Ishikawa (cell line): Measurements from ENCODE around the gene ZBTB7C.

Experiments used
- CEBPB ChIP-seq: IDR thresholded peaks from 2 replicates; pipeline ENCODE4 v1.6.1; 2012
- CREB1 ChIP-seq: IDR thresholded peaks from 2 replicates; pipeline ENCODE4 v1.6.1; 2012; ENCODE audit warnings: low read depth
- EGR1 ChIP-seq: IDR thresholded peaks from 2 replicates; pipeline ENCODE4 v1.6.1; 2012
- EP300 ChIP-seq: IDR thresholded peaks from 2 replicates; pipeline ENCODE4 v1.6.1; 2012; ENCODE audit warnings: borderline replicate concordance
- FOXM1 ChIP-seq: IDR thresholded peaks from 2 replicates; pipeline ENCODE4 v1.6.1; 2012; ENCODE audit warnings: low read depth, borderline replicate concordance
- MAX ChIP-seq: IDR thresholded peaks from 2 replicates; pipeline ENCODE4 v1.6.1; 2012
- NFIC ChIP-seq: IDR thresholded peaks from 2 replicates; pipeline ENCODE4 v1.6.1; 2012
- RAD21 ChIP-seq: IDR thresholded peaks from 2 replicates; pipeline ENCODE4 v1.6.1; 2012; ENCODE audit warnings: low read depth
- REST ChIP-seq: IDR thresholded peaks from 2 replicates; pipeline ENCODE4 v1.6.1; 2012; ENCODE audit warnings: low read depth, mild to moderate bottlenecking
- TAF1 ChIP-seq: IDR thresholded peaks from 2 replicates; pipeline ENCODE4 v1.6.1; 2012; ENCODE audit warnings: low read depth, mild to moderate bottlenecking
- TCF12 ChIP-seq: IDR thresholded peaks from 2 replicates; pipeline ENCODE4 v1.6.1; 2012; ENCODE audit warnings: low read depth
- TEAD4 ChIP-seq: IDR thresholded peaks from 2 replicates; pipeline ENCODE4 v1.6.1; 2012
- YY1 ChIP-seq: IDR thresholded peaks from 2 replicates; pipeline ENCODE4 v1.6.1; 2012; ENCODE audit warnings: low read depth
- ZBTB7A ChIP-seq: IDR thresholded peaks from 2 replicates; pipeline ENCODE4 v1.6.1; 2012; ENCODE audit warnings: low read depth
- TF ChIP-seq, protein P1 (sequence below): IDR thresholded peaks from 2 replicates; pipeline ENCODE4 v1.6.1; 2012

ZBTB7C gene

DNA sequence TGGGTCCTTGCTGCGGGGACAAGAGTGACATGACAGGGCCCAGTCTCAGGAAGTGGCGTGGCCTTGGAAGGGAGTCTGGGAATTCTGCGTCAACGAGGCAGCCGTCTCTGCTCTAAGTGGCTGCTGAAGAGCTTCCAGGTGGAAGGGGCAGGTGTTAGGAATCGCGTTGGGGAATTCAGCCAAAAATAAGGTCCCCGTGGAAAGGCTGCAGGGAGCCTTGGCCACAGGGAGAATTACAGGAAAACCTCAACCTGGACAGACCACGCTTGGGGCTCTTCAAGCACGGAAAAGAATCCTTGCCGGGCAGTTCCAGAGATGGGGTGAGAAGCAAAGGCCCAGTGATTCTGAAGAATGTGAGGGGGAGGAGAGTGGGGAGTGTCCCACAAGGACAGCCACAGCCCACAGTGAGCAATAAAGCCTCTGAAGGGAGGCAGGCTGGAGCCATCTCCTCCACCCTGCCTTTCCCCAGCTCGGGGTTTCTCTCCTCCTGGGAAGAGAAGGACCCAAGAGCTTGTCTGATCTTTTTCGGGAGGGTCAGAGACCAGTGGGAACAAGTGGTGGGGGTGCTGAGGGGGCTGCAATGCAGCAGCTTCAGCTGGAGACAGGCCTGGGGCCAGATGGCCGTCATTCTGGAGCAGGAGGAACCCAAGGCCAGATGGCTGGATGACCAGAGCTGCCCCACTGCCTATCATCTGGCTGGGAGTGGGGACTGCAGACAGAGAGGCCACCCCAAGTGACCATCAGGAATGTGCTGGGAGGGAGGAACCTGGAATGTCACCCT is 372.4 kb downstream of the ZBTB7C start:
- peak; percentile 41; the same call in 1 of the 2 replicates for TF ChIP-seq EGR1
- 0 out of 2 replicates have a peak, but pooled peaks have one; percentile 4 for TF ChIP-seq ZBTB7A
- peak; percentile 67 for TF ChIP-seq TEAD4
- no peak for TF ChIP-seq REST
- no peak for TF ChIP-seq CREB1
- TF ChIP-seq CEBPB = no peak
- TF ChIP-seq TCF12 = no peak
- TF ChIP-seq EP300 = no peak
- TF ChIP-seq MAX = peak; percentile 30; the same call in 1 of the 2 replicates

DNA sequence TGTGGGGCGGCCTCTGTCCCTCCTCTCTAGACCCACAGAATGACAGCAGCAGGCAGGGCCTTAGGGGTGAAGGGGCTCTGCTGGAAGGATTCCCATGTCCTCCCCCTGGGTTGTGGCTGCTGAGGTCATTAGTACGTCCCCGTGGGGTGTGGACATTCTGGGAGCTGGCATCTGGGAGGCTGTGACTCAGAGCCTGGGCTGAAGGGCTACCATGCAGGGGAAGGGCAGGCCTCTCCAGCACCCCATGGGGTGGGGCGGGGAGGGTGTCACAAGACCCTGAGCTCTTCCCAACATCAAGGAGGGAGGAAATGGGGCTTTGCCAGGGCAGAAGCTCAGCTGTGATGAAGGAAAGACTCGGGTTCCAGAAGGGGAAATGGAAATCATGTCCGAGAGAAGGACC is 373.0 kb downstream of the ZBTB7C start:
- TF ChIP-seq FOXM1 (no peak), ZBTB7A (0 out of 2 replicates have a peak, but pooled peaks have one; percentile 9)
- TF ChIP-seq, protein P1, sequence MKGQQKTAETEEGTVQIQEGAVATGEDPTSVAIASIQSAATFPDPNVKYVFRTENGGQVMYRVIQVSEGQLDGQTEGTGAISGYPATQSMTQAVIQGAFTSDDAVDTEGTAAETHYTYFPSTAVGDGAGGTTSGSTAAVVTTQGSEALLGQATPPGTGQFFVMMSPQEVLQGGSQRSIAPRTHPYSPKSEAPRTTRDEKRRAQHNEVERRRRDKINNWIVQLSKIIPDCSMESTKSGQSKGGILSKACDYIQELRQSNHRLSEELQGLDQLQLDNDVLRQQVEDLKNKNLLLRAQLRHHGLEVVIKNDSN = no peak

GRCh38 chr18:48035556-48035860 is 373.7 kb downstream of the ZBTB7C start:
- TF ChIP-seq, protein P1 = no peak
- TF ChIP-seq TAF1 = no peak
- no peak for TF ChIP-seq RAD21
- TF ChIP-seq NFIC = no peak

GRCh38 chr18:48034651-48035555 is 374.3 kb downstream of the ZBTB7C start:
- no peak for TF ChIP-seq CEBPB
- TF ChIP-seq FOXM1 = no peak

DNA sequence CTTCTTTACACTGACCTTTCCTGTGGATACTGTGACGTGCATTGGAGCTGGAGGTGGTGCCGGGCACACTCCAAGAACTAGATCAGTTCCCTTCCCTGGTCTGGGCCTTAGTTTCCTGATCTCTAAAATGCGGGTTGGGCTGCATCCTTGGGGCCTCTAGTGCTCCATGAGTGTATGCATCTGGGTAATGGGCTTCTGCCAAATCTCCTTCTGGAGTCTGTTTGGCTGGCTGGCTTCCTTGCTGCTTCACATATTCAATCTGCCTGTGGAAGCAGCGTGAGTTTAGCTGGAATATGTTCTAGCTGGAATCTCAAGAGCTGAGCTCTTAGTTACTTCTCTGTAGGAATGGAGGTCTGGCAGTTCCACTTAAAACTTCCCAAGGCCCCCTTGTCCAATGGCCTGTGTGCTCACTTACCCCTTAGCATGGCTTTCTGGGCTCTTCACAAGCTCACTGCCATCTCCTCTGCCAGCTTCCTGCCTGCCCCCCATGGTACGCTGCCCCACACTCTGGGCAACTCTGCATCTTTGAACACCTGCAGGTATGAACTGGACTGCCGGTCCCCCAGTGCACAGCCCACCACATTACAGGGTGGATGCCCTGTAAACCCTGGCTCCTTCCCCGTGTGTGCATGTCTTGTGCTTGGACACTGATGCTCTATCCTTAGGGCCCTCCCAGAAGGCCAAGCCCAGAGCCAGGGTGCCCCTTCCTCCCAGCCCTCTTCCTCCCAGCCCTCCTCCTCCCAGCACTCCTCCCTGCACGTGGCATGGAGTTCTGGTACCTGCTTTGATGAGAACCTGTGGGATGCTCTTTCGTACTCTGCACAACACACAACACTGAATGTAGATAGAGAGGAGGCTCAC is 375.2 kb downstream of the ZBTB7C start:
- TF ChIP-seq MAX (no peak), CEBPB (no peak), YY1 (no peak), ZBTB7A (no peak), TCF12 (no peak), REST (no peak), NFIC (no peak), EGR1 (no peak)
